DOHH2 (cell line): ENCODE results near the gene ITPR1.

ENCODE experiments used
- EZH2phosphoT487 ChIP-seq: fragments of 200-600 bp; sonication (generic); IDR thresholded peaks from 2 replicates; pipeline ENCODE4 v1.6.1; 2017; ENCODE audit warnings: borderline replicate concordance, mild to moderate bottlenecking, antibody characterized with exemption, low read length, moderate library complexity, mixed read lengths
- TF ChIP-seq, protein P1 (sequence below): fragments of 200-600 bp; sonication (generic); IDR thresholded peaks from one replicate; pipeline ENCODE4 v1.5.1; 2014; ENCODE audit warnings: antibody characterized with exemption, mild to moderate bottlenecking, low read depth, low read length; ENCODE audit not compliant: poor library complexity, severe bottlenecking

DNA sequence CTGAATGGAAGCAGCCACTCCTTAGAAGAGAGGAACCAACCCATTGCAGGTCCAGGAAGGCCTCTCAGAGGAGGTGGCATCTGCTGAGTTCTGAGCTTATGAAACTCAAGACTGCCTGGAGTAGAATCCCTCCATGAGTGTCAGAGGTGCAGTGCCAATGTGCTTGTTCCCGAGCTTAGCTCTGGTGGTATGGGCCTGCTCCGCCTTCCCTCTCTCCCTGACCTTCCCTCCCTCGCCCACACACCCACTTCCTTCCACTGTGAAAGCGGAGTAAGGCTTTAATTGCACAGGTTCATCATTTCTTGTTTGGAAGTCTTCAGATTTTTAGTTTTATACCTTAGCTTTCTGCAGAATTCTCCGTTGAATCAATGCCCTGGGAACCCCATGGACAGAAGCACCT, 278.1 kb downstream of the ITPR1 start:
- TF ChIP-seq, protein P1, sequence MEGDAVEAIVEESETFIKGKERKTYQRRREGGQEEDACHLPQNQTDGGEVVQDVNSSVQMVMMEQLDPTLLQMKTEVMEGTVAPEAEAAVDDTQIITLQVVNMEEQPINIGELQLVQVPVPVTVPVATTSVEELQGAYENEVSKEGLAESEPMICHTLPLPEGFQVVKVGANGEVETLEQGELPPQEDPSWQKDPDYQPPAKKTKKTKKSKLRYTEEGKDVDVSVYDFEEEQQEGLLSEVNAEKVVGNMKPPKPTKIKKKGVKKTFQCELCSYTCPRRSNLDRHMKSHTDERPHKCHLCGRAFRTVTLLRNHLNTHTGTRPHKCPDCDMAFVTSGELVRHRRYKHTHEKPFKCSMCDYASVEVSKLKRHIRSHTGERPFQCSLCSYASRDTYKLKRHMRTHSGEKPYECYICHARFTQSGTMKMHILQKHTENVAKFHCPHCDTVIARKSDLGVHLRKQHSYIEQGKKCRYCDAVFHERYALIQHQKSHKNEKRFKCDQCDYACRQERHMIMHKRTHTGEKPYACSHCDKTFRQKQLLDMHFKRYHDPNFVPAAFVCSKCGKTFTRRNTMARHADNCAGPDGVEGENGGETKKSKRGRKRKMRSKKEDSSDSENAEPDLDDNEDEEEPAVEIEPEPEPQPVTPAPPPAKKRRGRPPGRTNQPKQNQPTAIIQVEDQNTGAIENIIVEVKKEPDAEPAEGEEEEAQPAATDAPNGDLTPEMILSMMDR = no peak
- no peak for TF ChIP-seq EZH2phosphoT487
